ENCODE results near the gene FRRS1.

- TF ChIP-seq, protein P1, sequence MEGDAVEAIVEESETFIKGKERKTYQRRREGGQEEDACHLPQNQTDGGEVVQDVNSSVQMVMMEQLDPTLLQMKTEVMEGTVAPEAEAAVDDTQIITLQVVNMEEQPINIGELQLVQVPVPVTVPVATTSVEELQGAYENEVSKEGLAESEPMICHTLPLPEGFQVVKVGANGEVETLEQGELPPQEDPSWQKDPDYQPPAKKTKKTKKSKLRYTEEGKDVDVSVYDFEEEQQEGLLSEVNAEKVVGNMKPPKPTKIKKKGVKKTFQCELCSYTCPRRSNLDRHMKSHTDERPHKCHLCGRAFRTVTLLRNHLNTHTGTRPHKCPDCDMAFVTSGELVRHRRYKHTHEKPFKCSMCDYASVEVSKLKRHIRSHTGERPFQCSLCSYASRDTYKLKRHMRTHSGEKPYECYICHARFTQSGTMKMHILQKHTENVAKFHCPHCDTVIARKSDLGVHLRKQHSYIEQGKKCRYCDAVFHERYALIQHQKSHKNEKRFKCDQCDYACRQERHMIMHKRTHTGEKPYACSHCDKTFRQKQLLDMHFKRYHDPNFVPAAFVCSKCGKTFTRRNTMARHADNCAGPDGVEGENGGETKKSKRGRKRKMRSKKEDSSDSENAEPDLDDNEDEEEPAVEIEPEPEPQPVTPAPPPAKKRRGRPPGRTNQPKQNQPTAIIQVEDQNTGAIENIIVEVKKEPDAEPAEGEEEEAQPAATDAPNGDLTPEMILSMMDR (IDR thresholded peaks at IDR 0.05 in 2 of 3, conservative IDR thresholded peaks at IDR 0.05 in 1 of 3; ENCODE audit: control insufficient read depth in 2 of 3, extremely low read depth in 1 of 3, insufficient read depth in 1 of 3, low read depth in 3 of 3, low read length in 3 of 3): no peak
- TF ChIP-seq MYC (IDR thresholded peaks at IDR 0.05; ENCODE audit: insufficient read depth, insufficient read length, insufficient replicate concordance, low read length, severe bottlenecking) (no peak), EZH2 (IDR thresholded peaks at IDR 0.05; ENCODE audit: borderline replicate concordance, control insufficient read depth, low read depth, low read length) (no peak), YY1 (IDR thresholded peaks at IDR 0.05; ENCODE audit: low read depth, low read length) (no peak), SUPT20H (IDR thresholded peaks at IDR 0.05; ENCODE audit: borderline replicate concordance, control insufficient read depth, low read depth, low read length) (no peak), RFX5 (IDR thresholded peaks at IDR 0.05; ENCODE audit: low read depth, low read length) (no peak), CBFB (IDR thresholded peaks at IDR 0.05; ENCODE audit: low read depth) (no peak), KDM1A (IDR thresholded peaks at IDR 0.05; ENCODE audit: borderline replicate concordance) (no peak), HDGF (IDR thresholded peaks at IDR 0.05) (no peak), FOXM1 (IDR thresholded peaks at IDR 0.05; ENCODE audit: low read depth, low read length) (no peak)
- TF ChIP-seq, protein P2, sequence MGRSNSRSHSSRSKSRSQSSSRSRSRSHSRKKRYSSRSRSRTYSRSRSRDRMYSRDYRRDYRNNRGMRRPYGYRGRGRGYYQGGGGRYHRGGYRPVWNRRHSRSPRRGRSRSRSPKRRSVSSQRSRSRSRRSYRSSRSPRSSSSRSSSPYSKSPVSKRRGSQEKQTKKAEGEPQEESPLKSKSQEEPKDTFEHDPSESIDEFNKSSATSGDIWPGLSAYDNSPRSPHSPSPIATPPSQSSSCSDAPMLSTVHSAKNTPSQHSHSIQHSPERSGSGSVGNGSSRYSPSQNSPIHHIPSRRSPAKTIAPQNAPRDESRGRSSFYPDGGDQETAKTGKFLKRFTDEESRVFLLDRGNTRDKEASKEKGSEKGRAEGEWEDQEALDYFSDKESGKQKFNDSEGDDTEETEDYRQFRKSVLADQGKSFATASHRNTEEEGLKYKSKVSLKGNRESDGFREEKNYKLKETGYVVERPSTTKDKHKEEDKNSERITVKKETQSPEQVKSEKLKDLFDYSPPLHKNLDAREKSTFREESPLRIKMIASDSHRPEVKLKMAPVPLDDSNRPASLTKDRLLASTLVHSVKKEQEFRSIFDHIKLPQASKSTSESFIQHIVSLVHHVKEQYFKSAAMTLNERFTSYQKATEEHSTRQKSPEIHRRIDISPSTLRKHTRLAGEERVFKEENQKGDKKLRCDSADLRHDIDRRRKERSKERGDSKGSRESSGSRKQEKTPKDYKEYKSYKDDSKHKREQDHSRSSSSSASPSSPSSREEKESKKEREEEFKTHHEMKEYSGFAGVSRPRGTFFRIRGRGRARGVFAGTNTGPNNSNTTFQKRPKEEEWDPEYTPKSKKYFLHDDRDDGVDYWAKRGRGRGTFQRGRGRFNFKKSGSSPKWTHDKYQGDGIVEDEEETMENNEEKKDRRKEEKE (IDR thresholded peaks at IDR 0.05): no peak
- TF ChIP-seq, protein P3, sequence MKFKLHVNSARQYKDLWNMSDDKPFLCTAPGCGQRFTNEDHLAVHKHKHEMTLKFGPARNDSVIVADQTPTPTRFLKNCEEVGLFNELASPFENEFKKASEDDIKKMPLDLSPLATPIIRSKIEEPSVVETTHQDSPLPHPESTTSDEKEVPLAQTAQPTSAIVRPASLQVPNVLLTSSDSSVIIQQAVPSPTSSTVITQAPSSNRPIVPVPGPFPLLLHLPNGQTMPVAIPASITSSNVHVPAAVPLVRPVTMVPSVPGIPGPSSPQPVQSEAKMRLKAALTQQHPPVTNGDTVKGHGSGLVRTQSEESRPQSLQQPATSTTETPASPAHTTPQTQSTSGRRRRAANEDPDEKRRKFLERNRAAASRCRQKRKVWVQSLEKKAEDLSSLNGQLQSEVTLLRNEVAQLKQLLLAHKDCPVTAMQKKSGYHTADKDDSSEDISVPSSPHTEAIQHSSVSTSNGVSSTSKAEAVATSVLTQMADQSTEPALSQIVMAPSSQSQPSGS (IDR thresholded peaks at IDR 0.05; ENCODE audit: low read length): no peak
- TF ChIP-seq, protein P4, sequence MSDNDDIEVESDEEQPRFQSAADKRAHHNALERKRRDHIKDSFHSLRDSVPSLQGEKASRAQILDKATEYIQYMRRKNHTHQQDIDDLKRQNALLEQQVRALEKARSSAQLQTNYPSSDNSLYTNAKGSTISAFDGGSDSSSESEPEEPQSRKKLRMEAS (IDR thresholded peaks at IDR 0.05; ENCODE audit: low read depth, low read length): no peak
These were observed 61.0 kb downstream of the FRRS1 start for GRCh38 chr1:99705385-99705784.
